KOPT-K1 (cell line): ENCODE measurements around the gene SCML2.
A peak's percentile ranks its signal among the peaks of the same experiment; 100 is the strongest.
"Not testable (repeated sequence)": the region's sequence is repeated elsewhere in the genome, so short reads cannot be mapped to it uniquely, and the experiment has no call there.

ENCODE experiments used
- H3K27ac ChIP-seq: fragments of 200-600 bp; sonication (generic); 2 replicates; pipeline ENCODE4 v1.5.1; 2016; ENCODE audit warnings: antibody characterized with exemption, mild to moderate bottlenecking, low read depth, low read length; ENCODE audit not compliant: poor library complexity, severe bottlenecking
- H3K36me3 ChIP-seq: fragments of 200-600 bp; sonication (generic); 2 replicates; pipeline ENCODE4 v1.5.1; 2017; ENCODE audit warnings: antibody characterized with exemption, mild to moderate bottlenecking, low read length, moderate library complexity; ENCODE audit not compliant: insufficient read depth
- H3K9me3 ChIP-seq: fragments of 200-600 bp; sonication (generic); 2 replicates; pipeline ENCODE4 v1.5.1; 2017; ENCODE audit warnings: antibody characterized with exemption, low read length, mild to moderate bottlenecking; ENCODE audit not compliant: insufficient read depth, poor library complexity, severe bottlenecking

Gene SCML2

DNA sequence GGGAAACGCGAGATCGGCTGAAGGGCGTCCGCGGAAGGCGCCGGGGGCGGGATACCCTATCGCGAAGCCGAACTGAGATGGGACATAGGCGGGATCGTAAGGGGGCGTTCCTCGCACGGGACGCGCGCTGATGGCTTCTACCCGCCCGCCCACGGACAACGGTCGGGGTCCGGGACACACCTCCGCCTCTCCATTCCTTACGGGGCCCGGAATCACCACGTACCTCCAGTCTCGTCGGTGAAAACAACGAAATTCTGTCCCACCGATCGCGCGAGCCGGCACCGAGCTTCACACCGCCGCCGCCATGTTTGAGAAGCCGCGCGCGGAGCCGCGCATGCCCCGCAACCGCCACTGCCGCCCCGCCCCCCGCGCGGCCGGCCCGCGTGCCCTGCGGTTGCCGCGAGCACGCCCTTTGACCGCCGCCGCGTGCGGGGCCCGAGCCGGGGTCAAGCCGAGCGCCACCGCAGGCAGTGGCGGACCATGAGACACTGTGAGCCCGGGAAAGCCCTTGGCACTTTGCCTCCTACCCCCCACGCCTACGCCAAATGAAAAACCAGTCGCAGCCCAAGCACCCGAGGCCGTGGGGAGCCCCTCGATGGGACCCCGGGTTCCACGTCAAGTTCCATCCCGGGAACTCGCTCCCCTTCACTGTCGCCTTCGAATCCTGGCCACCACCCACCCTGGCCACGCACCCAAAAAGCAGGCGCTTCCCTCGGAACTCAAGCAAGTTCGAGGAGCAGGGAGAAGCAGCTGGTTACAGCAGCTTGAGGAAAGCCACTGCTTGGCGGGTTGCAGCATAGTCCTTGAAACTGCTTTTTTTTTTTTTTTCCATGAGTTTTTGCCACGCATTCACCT lies at the start of gene SCML2:
Gene SCML2 (minus strand): TSS at position 320 of the 855 bp plus-strand sequence. CDS start 20,617 bp downstream, outside the sequence.
- H3K9me3 ChIP-seq, result no peaks in the 10 kb centered on the region
- H3K27ac ChIP-seq, result peak within 1 kb of the TSS; percentile 70
- no peaks in the 10 kb centered on the region for H3K36me3 ChIP-seq

DNA sequence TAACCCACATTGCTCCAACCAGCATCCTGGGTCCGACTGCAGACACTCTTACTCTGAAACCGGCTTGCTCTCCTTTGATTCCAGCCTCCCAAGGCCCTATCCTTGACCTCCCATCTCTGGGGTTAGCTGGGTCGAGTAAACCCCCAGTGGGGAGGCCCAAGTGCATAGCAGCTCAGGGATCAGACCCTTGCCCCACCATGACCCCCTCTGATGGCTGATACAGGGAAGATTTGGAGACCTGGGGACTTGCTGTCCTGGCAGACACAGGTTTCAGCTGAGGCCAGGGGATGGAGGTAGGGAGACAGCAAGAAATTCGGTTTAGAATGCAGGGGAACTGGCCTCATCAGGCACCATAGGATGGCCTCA lies 47.3 kb upstream of the SCML2 start:
- Histone ChIP-seq H3K36me3 (no peaks in the 10 kb centered on the region), H3K9me3 (no peaks in the 10 kb centered on the region), H3K27ac (no peak overlapping the region)

DNA sequence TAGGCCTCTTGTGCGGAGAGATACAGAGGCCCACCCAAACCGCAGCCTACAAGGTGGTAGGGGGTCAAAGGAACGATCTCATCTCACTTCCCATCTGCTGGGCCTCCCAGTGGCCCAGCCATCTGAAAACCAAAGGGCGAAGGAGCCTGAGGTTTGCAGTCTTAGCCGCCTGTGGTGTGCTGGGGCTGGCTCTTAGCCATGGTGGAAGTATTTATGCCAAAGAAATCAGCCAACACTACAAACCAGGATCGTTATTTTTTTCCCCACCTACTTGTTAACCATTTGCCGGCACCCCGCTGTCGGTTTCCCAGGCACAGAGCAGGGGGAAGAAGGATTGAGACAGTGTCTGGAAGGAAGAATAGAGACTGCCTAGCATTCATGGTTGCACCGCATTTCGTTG lies 40.0 kb upstream of the SCML2 start:
- H3K9me3 ChIP-seq, result no peaks in the 10 kb centered on the region
- no peak overlapping the region for H3K27ac ChIP-seq
- H3K36me3 ChIP-seq, result no peaks in the 10 kb centered on the region

DNA sequence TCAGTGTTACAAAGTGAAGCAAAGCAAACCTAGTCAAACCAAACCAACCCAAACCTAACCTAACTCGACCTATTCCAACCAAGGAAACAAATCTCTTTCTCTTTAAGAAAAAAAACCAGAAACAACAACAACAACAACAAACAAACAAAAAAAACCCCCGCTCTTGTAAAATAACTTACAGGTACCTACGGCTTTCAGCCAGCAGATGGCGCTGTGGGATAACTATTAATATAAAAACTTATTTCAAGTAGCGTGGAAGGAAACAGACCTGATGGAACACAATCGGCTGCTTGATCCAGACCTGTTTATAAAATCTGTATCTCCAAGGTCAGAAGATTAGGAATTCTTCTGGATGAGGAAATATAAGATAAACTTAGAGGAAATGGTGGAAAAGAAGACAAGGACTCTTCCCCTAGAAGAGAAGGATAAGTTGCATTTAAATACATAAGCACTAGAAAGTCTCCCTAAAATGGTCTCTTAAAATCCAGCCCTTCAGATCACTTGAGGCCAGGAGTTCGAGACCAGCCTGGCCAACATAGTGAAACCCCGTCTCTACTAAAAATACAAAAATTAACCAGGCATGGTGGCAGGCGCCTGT lies 36.6 kb upstream of the SCML2 start:
- Histone ChIP-seq H3K36me3 (no peaks in the 10 kb centered on the region), H3K27ac (no peak overlapping the region), H3K9me3 (no peaks in the 10 kb centered on the region)

DNA sequence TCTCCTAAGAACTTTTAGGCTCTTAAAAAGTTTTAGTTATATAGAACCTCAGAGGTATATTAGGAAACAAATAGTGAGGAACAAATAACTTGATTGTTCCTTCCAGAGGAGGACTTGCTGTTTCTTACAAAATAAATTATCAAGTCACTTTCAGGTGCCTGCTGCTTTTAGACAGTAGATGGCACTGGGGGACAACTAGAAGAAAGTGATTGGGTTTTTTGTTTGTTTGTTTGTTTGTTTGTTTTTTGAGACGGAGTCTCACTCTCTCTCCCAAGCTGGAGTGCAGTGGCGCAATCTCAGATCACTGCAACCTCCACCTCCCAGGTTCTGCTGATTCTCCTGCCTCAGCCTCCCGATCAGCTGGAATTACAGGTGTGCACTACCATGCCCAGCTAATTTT lies 35.5 kb upstream of the SCML2 start:
- Histone ChIP-seq H3K27ac (no peak overlapping the region), H3K36me3 (no peaks in the 10 kb centered on the region), H3K9me3 (no peaks in the 10 kb centered on the region)

DNA sequence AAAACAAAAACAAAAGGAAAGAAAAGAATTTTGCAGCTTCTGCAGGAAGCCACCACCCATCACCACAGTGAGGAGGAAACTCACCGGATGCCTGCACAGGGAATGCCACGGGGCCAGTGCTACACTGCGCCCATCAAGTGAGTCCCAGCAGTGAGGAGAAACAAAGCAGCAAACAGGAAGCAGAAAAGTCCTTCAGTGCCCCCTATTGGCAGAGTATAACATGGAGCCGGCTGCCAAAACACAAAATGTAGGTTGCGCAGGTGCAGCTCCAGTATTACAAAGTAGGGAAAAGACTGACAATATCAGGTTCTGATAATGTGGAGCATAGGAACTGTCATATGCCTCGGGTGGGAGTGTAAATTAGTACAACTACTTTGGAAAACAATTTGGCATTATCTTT lies 23.3 kb upstream of the SCML2 start:
- Histone ChIP-seq H3K36me3 (no peaks in the 10 kb centered on the region), H3K27ac (no peak overlapping the region), H3K9me3 (no peaks in the 10 kb centered on the region)

DNA sequence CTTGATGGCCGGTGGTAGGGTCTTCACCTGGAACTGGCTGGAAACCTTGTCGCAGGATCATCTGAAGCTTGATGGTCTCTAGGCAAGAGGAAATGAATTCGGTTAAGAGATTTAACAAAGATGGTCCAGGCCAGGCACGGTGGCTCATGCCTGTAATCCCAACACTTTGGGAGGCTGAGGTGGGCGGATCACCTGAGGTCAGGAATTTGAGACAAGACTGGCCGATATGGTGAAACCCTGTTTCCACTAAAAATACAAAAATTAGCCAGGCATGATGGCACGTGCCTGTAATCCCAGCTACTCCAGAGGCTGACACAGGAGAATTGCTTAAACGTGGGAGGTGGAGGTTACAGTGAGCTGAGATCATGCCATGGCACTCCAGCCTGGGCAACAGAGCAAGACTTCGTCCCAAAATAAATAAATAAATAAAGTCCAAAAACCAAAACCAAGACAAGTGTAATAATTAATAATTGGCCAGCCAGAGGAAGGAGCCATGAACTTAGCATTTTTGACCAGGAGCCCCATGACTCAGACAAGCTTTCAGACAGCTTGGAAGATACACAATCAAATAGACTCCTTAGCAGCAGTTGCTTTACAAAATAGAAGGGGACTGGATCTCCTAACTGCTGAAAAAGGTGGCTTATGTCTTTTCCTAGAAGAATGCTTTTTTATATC lies 20.8 kb upstream of the SCML2 start:
- H3K36me3 ChIP-seq, H3K27ac ChIP-seq, H3K9me3 ChIP-seq: not testable (repeated sequence)

DNA sequence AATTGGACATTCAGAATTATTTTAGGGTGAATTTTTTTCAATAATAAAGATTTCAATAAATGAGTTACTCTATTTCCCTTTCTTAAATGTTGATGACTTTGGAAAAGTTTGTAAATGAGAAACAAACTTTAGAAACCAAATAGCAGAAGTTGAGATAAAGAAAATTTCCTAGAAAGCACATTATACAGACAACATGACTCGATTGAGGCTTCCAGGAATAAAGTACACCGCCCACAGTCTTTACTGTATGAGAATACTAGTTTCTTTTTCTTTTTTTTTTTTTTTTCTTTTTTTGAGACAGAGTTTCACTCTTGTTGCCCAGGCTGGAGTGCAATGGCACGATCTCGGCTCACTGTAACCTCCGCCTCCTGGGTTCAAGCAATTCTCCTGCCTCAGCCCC lies 14.6 kb upstream of the SCML2 start:
- H3K27ac ChIP-seq, H3K9me3 ChIP-seq, H3K36me3 ChIP-seq: not testable (repeated sequence)

DNA sequence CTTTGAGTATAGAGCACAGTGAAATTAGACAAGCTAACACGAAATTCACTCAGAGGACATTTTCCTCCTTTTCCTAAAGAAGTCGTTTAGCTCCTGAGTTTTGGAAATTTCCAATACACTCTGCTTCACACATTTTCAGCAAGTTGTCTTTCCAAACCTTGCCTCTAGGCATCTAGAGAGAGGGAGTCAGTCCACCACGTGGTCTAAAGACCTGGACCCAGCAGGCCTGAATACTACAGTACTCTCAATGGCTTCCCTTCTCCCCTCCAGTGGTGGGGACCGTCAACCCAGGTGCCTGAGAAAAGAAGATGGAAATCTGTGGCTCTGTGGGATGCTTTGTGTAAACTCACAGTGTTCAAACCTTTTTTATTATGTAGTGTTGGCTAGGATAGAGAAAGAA lies 13.9 kb upstream of the SCML2 start:
- no peaks in the 10 kb centered on the region for H3K36me3 ChIP-seq
- no peaks in the 10 kb centered on the region for H3K9me3 ChIP-seq
- H3K27ac ChIP-seq, result no peak overlapping the region

DNA sequence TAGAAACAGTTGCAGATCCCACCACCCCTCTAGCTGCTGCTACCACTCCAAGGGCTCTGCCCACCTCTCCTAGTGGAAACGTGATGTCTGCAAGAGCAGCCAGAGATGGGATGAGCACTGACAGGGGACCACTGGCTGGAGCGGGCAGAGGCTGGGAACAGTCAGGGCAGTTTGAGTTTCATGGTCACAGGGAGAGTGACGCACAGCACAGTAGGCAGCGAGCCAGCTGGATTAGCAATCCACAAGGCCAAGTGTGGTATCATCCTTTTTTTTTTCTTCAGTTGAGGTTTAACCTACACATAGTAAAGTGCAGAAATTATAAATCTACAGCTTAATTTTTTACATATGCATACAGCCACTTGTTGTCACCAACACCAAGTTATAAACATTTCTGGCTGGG lies 6.4 kb upstream of the SCML2 start:
- H3K27ac ChIP-seq, result no peak overlapping the region
- no peaks in the 10 kb centered on the region for H3K9me3 ChIP-seq
- no peaks in the 10 kb centered on the region for H3K36me3 ChIP-seq

DNA sequence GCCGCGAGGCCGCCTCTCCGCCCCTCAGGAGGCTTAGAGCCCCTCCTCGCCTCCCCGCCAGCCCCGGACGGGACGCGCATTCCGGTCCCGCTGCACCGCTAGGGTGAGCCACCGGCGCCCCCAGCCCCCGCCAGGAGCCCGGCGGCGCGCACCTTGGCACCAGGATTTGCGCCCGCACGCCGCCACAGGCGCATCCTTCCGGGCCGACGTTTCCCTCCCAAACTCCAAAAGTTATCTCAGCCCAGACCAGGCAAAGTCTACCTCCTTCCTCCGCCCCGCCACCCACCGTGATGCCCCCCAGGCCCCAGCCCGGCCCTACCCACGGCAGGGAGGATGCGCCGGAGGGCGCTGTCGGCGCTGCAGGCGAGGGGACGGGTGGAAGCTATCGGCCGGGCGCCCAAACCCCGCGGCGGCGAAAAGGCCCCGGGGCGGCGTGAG lies 538 bp downstream of the SCML2 start:
- peak overlapping the region; percentile 70 for H3K27ac ChIP-seq
- H3K9me3 ChIP-seq, result no peaks in the 10 kb centered on the region
- no peaks in the 10 kb centered on the region for H3K36me3 ChIP-seq

DNA sequence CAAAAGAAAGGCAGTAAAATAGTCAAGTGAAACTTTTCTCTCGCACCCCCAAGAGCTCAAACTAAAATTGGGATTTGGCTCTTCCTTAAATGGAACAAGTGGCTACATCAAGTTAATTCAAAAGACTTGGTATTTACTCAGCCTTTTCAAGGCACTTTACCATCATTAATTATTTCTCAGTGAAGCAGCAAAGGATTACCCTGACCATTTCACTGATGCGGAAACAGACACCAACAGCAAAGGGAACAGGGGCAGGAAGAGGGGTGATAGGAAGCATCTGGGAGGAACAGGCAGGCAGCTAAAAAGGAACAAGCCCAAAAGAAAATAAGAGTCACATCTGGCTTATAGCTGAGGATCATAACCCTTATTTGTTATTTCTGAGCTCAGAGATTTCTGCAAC lies 2.7 kb downstream of the SCML2 start:
- H3K27ac ChIP-seq, result no peak overlapping the region
- H3K9me3 ChIP-seq, result no peaks in the 10 kb centered on the region
- no peaks in the 10 kb centered on the region for H3K36me3 ChIP-seq

DNA sequence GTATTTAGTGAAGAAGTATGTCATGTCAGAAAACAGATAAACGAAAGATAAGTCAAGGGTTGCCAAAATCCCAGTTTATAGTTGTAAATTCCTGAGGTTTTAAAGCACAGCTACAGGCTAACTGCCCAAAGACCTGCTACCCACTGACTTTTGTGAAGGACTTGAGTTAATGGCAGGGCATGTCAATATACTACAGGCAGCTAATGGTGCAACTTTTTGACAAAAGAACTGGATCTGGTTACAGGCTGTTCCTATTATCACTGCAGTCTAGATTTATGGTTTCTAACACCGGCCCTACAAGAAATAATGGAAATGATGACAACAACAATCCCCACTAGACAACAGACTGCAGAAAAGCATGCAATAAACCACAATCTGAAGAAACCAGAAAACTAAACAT lies 6.4 kb downstream of the SCML2 start:
- Histone ChIP-seq H3K9me3 (no peaks in the 10 kb centered on the region), H3K27ac (no peak overlapping the region), H3K36me3 (no peaks in the 10 kb centered on the region)

DNA sequence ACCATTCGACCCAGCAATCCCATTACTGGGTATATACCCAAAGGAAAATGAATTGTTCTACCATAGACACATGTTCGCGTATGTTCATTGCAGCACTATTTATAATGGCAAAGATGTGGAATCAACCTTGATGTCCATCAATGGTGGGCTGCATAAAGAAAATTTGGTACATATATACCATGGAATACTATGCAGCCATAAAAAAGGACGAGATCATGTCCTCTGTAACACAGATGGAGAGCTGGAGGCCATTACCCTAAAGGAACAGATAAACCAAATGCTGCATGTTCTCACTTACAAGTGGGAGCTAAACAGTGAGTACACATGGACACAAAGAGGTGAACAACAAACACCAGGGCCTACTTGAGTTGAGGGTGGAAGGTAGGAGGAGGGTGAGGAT lies 45.1 kb downstream of the SCML2 start:
- Histone ChIP-seq H3K9me3 (peaks cover 16% of the 10 kb centered on the region), H3K27ac (no peak overlapping the region), H3K36me3 (peaks cover 31% of the 10 kb centered on the region)

DNA sequence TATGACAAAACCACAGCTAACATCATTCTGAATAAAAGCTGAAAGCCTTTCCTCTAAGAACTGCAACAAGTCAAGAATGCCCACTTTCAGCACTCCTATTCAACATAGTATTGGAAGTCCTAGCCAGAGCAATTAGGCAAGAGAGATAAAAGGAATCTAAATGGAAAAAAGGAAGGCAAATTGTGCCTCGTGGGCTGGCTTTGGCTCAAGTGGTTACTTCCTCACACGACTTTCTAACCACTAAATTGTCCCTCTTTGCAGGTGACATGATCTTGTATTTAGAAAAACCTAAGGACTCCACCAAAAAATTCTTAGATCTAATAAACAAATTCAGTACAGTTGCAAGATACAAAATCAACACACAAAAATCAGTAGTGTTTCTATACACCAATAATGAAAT lies 57.2 kb downstream of the SCML2 start:
- Histone ChIP-seq H3K9me3 (no peaks in the 10 kb centered on the region), H3K27ac (no peak overlapping the region)

More for the DNA sequence above, 57.2 kb downstream of the SCML2 start:
- H3K36me3 ChIP-seq, result 0 out of 2 replicates have a peak, but pooled peaks cover 5% of the 10 kb centered on the region
